Esophagus squamous epithelium (tissue), 5 donors: Measurements from ENCODE around the gene CLDN14. TPM values are rescaled to one million over a fixed set of nuclear protein-coding genes. Genes with fewer than 3 reads are reported as not detected.
"Not testable (repeated sequence)": the region's sequence is repeated elsewhere in the genome, so short reads cannot be mapped to it uniquely, and the experiment has no call there.

Experiments used
- DNase-seq: peaks from one replicate; lab custom pipeline; 2025; lab: John Stamatoyannopoulos, UW
- H3K27ac ChIP-seq, 4 donors: fragments of 200-600 bp; sonication (generic); one replicate each; pipeline ENCODE4 v1.5.1; 2016 to 2019; ENCODE audit warnings: mild to moderate bottlenecking in 1 of 4
- H3K27me3 ChIP-seq, 4 donors: fragments of 200-600 bp; sonication (generic); 1 replicate in 3 of 4; 2 replicates in 1 of 4; pipeline versions ENCODE4 v1.5.1 to v1.6.0; 2017 to 2021; ENCODE audit warnings: antibody characterized with exemption in 1 of 4
- H3K36me3 ChIP-seq, 3 donors: fragments of 200-600 bp; sonication (generic); one replicate each; pipeline ENCODE4 v1.5.1; 2016 to 2019
- H3K4me1 ChIP-seq, 3 donors: fragments of 200-600 bp; sonication (generic); one replicate each; pipeline ENCODE4 v1.5.1; 2017 to 2019
- H3K4me3 ChIP-seq, 4 donors: fragments of 200-600 bp; sonication (generic); 1 replicate in 3 of 4; 2 replicates in 1 of 4; pipeline ENCODE4 v1.5.1; 2016 to 2019; ENCODE audit warnings: mild to moderate bottlenecking in 2 of 4, moderate library complexity in 1 of 4
- H3K9me3 ChIP-seq, 3 donors: fragments of 200-600 bp; sonication (generic); one replicate each; pipeline ENCODE4 v1.5.1; 2016 to 2019
- POLR2A ChIP-seq, 4 donors: fragments of 450-650 bp; IDR thresholded peaks; one replicate each; pipeline ENCODE4 v1.6.1; 2017; ENCODE audit warnings: antibody characterized with exemption in 4 of 4, mild to moderate bottlenecking in 4 of 4, moderate library complexity in 3 of 4
- WGBS, 2 donors: methylation state at CpG; one replicate each; pipeline ENCODE4 v1.1.5; 2018; 5-methylcytosine and 5-hydroxymethylcytosine counted together
- intact Hi-C: fragments of 100-400 bp; cut with DNase I; formaldehyde crosslinking; loops from one replicate; pipeline ENCODE4 v1.15.0; 2022
- total RNA-seq, 4 donors: library from RNA; depleted of rRNA; stranded (reverse); fragments of >200 nt; gene quantifications; one replicate each; pipeline ENCODE4 v1.1.0, GENCODE V29; 2016
- TF ChIP-seq, protein P1 (sequence below), 6 experiments: fragments of 450-650 bp in 4 of 6; fragments of 200-600 bp in 2 of 6; sonication (generic) in 2 of 6; IDR thresholded peaks; one replicate each; pipeline ENCODE4 v1.5.1; 2016 to 2019; ENCODE audit warnings: antibody characterized with exemption in 6 of 6, mild to moderate bottlenecking in 4 of 6, moderate library complexity in 4 of 6
- donor health status: DM: yes; HTN: yes; CAD: no.

The CLDN14 gene
- total RNA-seq, 4 donors from 2014 or later, result not detected

DNA sequence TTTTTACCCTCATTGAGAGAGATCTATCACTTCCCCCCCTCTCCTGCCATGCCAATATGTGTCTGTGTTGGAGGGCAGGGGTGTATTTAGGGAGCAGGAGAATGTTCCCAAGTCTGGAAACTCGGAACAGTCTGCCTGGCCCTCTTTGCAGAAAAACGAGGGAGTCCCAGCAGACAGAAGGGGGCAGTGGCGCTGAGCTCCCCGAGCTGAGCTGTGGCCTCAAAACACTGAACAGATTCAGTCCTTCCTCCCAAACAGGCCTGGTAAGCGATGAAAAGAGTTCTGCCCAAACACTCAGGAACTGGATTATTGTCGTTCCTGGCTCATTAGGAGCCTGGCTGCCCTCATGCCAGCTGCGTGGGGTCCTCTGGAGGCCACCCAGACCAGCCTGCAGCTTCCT is 981 bp downstream of the CLDN14 start:
- H3K4me1 ChIP-seq, result peaks cover 0 to 16% (median 0%) of the 10 kb centered on the region in 3 donors
- no peaks in the 10 kb centered on the region for H3K36me3 ChIP-seq
- H3K27me3 ChIP-seq, result no peaks in the 10 kb centered on the region
- no peaks in the 10 kb centered on the region for H3K9me3 ChIP-seq
- intact Hi-C loops, result no loop called here
- no peak overlapping the region for H3K27ac ChIP-seq
- H3K4me3 ChIP-seq, result no peak overlapping the region
- no peak for DNase-seq
- WGBS, 2 donors, result 20 to 47% methylated on average over 1 to 3 of the region's 7 CpGs
- TF ChIP-seq, protein P1, sequence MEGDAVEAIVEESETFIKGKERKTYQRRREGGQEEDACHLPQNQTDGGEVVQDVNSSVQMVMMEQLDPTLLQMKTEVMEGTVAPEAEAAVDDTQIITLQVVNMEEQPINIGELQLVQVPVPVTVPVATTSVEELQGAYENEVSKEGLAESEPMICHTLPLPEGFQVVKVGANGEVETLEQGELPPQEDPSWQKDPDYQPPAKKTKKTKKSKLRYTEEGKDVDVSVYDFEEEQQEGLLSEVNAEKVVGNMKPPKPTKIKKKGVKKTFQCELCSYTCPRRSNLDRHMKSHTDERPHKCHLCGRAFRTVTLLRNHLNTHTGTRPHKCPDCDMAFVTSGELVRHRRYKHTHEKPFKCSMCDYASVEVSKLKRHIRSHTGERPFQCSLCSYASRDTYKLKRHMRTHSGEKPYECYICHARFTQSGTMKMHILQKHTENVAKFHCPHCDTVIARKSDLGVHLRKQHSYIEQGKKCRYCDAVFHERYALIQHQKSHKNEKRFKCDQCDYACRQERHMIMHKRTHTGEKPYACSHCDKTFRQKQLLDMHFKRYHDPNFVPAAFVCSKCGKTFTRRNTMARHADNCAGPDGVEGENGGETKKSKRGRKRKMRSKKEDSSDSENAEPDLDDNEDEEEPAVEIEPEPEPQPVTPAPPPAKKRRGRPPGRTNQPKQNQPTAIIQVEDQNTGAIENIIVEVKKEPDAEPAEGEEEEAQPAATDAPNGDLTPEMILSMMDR (IDR thresholded peaks at IDR 0.05), result peak in 1 of 6 experiments; percentile 6
- no peak for TF ChIP-seq POLR2A (IDR thresholded peaks at IDR 0.05)

DNA sequence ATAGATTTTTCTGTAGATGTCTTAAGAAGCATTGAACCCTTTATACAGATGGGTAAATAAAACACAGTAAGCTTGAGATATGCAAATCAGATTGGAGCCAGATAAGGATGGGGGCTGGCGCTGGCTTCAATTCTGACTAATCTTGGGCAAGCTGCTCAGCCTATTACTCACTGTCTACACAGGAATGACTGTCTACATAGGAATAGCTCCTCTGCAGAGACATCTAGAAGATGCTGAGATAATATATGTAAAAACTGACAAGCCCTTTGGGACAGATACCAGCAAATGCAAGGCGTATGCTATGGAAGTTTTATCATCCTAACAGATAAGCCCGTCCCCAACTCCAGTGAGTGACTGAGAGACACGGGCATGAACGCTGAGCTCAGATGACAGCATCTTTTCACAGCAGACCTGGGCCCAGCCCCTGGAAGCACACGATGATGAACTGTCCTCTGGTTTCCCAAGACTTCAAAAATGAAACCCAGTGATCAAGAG is 1.7 kb downstream of the CLDN14 start:
- Histone ChIP-seq H3K27ac (no peak overlapping the region), H3K27me3 (no peaks in the 10 kb centered on the region), H3K9me3 (no peaks in the 10 kb centered on the region), H3K36me3 (no peaks in the 10 kb centered on the region), H3K4me1 (peaks cover 0 to 16% (median 0%) of the 10 kb centered on the region in 3 donors), H3K4me3 (no peak overlapping the region)
- WGBS, 2 donors, result 65 to 70% methylated on average over 6 of the region's 6 CpGs
- DNase-seq, result no peak
- TF ChIP-seq, protein P1 (IDR thresholded peaks at IDR 0.05), result no peak
- no peak for TF ChIP-seq POLR2A (IDR thresholded peaks at IDR 0.05)
- intact Hi-C loops, result no loop called here

DNA sequence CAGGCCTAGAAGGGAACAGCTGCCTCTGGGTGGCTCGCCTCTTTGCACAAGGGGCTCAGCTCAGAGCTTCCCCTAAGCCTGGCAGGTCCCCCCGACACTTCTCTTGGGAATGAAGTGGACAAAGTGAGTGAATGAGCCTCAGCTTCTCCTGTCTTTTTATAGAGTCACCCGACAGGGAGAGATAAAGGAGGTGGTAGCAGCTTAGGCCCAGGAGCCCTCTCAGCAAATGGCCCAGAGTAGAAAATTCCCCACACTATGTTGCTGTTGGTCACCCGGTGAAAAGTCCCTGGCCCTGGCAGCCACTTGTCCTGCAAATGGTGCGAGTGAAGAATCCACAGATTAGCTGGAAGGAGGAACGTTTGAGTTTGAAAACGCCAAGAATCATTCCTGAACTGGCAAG is 2.4 kb downstream of the CLDN14 start:
- H3K4me3 ChIP-seq, result no peak overlapping the region
- intact Hi-C loops, result no loop called here
- H3K4me1 ChIP-seq, result peaks cover 0 to 16% (median 0%) of the 10 kb centered on the region in 3 donors
- H3K27me3 ChIP-seq, result no peaks in the 10 kb centered on the region
- no peak overlapping the region for H3K27ac ChIP-seq
- DNase-seq, result no peak
- no peaks in the 10 kb centered on the region for H3K9me3 ChIP-seq
- TF ChIP-seq POLR2A (IDR thresholded peaks at IDR 0.05), result no peak
- TF ChIP-seq, protein P1 (IDR thresholded peaks at IDR 0.05), result no peak
- 61 to 82% methylated on average over 6 of the region's 7 CpGs for WGBS, 2 donors
- H3K36me3 ChIP-seq, result no peaks in the 10 kb centered on the region

DNA sequence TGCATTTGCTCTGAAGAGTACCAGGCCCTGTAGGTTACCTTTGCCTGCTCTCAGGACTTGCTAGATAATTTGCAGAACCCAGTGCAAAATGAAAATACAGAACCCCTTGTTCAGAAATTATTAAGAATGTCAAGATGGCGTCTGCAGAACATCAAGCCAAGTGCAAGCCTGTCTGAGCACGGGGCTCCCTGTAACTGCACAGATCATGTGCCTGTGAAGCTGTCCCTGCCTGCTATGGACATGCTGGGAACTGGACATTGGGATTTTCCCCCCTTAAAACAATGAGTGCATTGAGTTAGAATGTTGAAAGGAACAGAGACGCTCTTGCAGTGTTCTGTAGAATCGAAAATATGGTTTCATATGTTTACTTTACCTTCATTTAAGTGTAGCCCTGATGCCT is 2.9 kb downstream of the CLDN14 start:
- no peaks in the 10 kb centered on the region for H3K27me3 ChIP-seq
- intact Hi-C loops, result no loop called here

DNA sequence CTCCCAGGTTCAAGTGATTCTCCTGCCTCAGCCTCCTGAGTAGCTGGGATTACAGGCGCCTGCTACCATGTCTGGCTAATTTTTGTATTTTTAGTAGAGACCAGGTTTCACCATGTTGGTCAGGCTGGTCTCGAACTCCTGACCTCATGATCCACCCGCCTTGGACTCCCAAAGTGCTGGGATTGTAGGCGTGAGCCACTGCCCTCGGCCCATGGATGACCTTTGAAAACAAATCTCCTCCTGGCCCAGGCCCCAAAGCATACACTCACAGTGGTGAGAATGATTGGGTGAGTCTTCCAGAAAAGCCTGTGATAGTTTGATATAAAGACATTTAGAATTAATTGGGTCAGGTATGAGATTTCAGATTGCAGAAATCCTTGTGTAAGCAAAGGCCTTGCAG is 3.4 kb downstream of the CLDN14 start:
- intact Hi-C loops, result not testable (repeated sequence)
- WGBS, 2 donors, result 67 to 87% methylated on average over 1 to 5 of the region's 5 CpGs

More for the DNA sequence above, 2.9 kb downstream of the CLDN14 start:
- Histone ChIP-seq H3K27ac (no peak overlapping the region), H3K4me3 (no peak overlapping the region), H3K36me3 (no peaks in the 10 kb centered on the region), H3K9me3 (no peaks in the 10 kb centered on the region), H3K4me1 (peaks cover 0 to 16% (median 0%) of the 10 kb centered on the region in 3 donors)
- WGBS, 2 donors, result 59 to 73% methylated on average over 4 of the region's 4 CpGs
- DNase-seq, result no peak
- TF ChIP-seq POLR2A (IDR thresholded peaks at IDR 0.05), result no peak
- TF ChIP-seq, protein P1 (IDR thresholded peaks at IDR 0.05), result no peak

DNA sequence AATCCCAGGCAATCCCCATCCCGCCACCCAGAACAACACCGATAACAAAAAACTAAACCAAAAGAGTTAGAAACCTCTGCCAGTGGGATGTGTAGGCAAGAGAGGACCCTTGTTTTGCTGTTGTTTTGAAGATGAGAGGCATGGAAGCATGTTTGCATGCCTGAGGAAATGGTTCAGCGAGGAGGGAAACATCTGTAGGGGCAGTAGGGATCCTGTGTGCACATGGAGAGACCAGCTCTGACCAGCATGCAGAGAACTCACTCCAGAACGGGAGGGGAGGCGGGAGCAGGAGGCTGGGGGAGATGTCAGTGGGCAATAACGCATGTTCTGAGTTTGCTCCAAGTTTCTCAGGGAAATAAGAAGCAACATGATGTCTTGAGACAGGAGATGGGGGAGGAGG is 5.3 kb downstream of the CLDN14 start:
- Histone ChIP-seq H3K4me3 (no peak overlapping the region), H3K9me3 (no peaks in the 10 kb centered on the region), H3K27ac (no peak overlapping the region), H3K36me3 (no peaks in the 10 kb centered on the region), H3K4me1 (peaks cover 0 to 25% (median 0%) of the 10 kb centered on the region in 3 donors), H3K27me3 (no peaks in the 10 kb centered on the region)
- TF ChIP-seq POLR2A (IDR thresholded peaks at IDR 0.05), result no peak
- TF ChIP-seq, protein P1 (IDR thresholded peaks at IDR 0.05), result no peak
- WGBS, 2 donors, result 64 to 66% methylated on average over 6 of the region's 6 CpGs
- intact Hi-C loops, result no loop called here
- DNase-seq, result no peak

More for the DNA sequence above, 3.4 kb downstream of the CLDN14 start:
- H3K27me3 ChIP-seq, H3K9me3 ChIP-seq, H3K4me3 ChIP-seq, H3K27ac ChIP-seq, H3K36me3 ChIP-seq, DNase-seq: not testable (repeated sequence)
- peaks cover 0 to 21% (median 0%) of the 10 kb centered on the region in 3 donors for H3K4me1 ChIP-seq
